Measurements from ENCODE around the gene PTPN3. TPM values are rescaled to one million over a fixed set of nuclear protein-coding genes. Genes with fewer than 3 reads are reported as not detected.
A peak's percentile ranks its signal among the peaks of the same experiment; 100 is the strongest.

PTPN3 gene
- total and polyA plus RNA-seq, 8 donors = 8.0 to 16.6 (median 13.6) TPM

DNA sequence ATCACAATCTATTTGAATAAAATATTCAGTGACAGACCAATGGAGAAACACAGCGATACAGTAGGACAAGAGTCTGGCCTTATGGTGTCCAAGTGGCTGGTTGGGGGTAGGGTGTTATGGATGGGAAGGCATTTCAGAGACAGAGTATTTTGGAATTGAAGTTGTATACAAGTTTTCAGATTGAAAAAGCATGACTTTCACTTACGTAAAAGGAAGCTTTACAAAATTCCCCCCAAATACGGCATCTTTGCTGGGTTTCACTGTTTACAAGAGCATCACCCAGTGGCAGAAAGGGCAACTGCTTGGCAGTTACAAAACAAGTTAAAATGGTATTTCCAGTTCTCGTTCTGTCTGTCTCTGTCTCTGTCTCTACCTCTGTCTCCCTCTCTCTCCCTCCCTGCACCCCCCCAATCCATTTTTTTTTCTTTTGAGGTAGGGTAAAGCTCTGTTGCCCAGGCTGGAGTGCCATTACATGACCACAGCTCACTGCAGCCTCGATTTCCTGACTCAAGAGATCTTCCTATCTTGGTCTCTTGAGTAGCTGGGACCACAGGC lies 86.2 kb downstream of the PTPN3 start:
- FAIRE-seq = no peak
- no peak for DNase-seq
- ATAC-seq = peak in 2 of 4 donors; percentile 51 to 64

DNA sequence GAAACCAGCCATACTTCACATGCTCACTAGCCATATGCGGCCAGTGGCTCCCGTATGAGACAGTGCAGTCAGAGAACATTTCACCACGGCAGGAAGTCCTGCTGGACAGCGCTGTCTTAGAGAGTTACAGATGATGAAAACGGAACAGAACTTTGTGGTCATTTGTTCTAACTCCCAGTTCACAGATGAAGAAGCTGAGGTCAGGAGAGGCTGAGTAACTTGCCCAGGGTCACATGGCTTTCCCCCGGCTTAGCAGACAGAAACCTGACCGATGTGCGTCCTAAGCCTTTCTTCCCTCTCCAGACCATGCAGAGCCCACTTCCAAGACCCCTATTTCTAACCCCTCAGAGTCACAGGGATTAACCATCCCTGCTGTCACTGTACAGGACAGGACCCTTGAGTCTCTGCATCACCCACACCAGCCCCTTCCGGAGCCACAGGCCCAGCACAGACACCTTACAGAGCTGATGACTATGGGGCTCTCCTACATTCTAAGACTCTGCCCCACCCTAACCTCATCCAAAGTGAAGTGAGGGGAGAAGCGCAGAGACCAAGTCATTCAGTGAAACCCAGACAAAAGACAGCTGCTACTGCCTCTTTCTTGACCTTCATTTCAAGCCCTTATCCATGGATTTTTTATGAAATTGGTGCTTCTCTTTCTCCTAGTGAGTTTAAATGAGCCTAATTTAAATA lies 86.9 kb downstream of the PTPN3 start:
- FAIRE-seq = no peak
- Histone ChIP-seq H3K4me3 (no peak overlapping the region), H3K36me3 (peaks cover 0 to 33% (median 8%) of the 10 kb centered on the region in 3 donors), H3K4me1 (no peaks in the 10 kb centered on the region), H3K9me3 (no peaks in the 10 kb centered on the region), H3K27ac (no peak overlapping the region), H3K27me3 (no peaks in the 10 kb centered on the region)
- DNase-seq = no peak
- TF ChIP-seq, protein P1, sequence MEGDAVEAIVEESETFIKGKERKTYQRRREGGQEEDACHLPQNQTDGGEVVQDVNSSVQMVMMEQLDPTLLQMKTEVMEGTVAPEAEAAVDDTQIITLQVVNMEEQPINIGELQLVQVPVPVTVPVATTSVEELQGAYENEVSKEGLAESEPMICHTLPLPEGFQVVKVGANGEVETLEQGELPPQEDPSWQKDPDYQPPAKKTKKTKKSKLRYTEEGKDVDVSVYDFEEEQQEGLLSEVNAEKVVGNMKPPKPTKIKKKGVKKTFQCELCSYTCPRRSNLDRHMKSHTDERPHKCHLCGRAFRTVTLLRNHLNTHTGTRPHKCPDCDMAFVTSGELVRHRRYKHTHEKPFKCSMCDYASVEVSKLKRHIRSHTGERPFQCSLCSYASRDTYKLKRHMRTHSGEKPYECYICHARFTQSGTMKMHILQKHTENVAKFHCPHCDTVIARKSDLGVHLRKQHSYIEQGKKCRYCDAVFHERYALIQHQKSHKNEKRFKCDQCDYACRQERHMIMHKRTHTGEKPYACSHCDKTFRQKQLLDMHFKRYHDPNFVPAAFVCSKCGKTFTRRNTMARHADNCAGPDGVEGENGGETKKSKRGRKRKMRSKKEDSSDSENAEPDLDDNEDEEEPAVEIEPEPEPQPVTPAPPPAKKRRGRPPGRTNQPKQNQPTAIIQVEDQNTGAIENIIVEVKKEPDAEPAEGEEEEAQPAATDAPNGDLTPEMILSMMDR (IDR thresholded peaks at IDR 0.05) = no peak
- 89 to 90% methylated on average over 10 of the region's 10 CpGs for WGBS, 2 donors
- ATAC-seq = no peak
- intact Hi-C loops (cut with DNase I) = no loop called here

More for the DNA sequence above, 86.2 kb downstream of the PTPN3 start:
- Histone ChIP-seq H3K4me1 (no peaks in the 10 kb centered on the region), H3K27me3 (no peaks in the 10 kb centered on the region), H3K27ac (no peak overlapping the region), H3K4me3 (no peak overlapping the region), H3K36me3 (peaks cover 0 to 29% (median 5%) of the 10 kb centered on the region in 3 donors), H3K9me3 (no peaks in the 10 kb centered on the region)
- TF ChIP-seq, protein P1 (IDR thresholded peaks at IDR 0.05) = peak in 2 of 4 donors; percentile 18 to 37
- intact Hi-C loops (cut with DNase I) = no loop called here
- WGBS, 2 donors = 73 to 79% methylated on average over 5 of the region's 5 CpGs

DNA sequence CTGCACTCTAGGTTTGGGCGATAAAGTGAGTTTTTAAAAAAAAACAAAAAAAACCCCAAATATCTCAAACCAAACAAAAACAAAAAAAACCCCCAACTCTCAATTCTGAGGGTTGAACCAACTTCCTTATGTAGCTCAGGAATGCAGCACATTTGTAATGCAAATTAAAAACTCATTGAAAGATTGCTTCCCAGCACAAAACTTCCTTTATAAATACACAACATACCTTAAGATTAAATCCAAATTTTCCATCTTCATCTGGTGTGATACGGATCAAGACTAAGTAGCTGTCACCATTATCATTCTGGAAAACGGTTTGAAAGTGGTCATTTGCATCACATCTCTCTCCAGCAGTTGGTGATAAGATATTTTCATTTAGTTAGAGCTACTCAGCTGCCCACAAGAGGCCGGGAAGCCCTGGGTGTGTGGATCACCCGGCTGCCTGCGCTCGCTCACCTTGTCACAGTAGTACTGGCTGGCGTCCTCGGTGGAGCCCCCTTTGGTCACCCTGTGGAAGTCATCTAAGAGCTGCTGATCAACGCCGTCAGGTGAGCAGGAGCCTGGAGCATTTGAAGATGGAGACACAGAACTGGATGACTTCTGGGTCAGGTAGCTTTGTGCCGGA lies 88.2 kb downstream of the PTPN3 start:
- peaks cover 0 to 44% (median 10%) of the 10 kb centered on the region in 3 donors for H3K36me3 ChIP-seq
- FAIRE-seq = no peak

DNA sequence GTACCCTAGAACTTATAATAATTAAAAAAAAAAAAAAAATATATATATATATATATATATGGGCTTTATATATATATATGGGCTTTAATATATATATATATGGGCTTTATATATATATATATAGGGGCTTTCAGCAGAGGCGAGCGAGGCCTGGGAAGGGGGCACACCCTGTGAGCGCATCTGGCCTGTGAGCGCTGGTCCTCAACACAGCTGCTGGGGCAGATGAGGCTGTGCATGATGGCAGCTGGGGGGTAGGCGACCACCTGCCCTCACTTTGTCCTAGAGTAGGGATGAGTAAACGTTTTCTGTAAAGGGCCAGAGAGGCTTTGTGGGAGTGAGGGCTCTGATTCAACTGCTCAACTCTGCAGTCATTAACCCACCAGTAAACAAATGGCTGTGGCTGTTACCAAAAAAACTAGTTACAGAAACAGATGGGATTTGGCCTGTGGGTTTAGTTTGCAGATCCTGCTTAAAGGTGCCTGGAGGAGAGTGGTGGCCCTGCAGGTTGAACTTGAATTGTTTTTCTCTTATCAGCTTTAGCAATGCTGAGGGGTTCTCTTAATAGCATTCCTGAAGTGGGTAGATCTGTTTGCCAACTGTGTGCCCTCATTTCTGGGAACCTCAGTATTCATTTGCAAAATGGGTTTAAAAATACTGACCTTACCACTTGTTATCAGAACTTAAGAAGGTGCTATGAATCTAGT lies 89.2 kb downstream of the PTPN3 start:
- Histone ChIP-seq H3K36me3 (peaks cover 0 to 54% (median 13%) of the 10 kb centered on the region in 3 donors), H3K4me1 (no peaks in the 10 kb centered on the region), H3K27ac (no peak overlapping the region), H3K9me3 (no peaks in the 10 kb centered on the region), H3K4me3 (no peak overlapping the region), H3K27me3 (no peaks in the 10 kb centered on the region)
- FAIRE-seq = no peak
- TF ChIP-seq, protein P1 (IDR thresholded peaks at IDR 0.05) = no peak
- DNase-seq = no peak
- intact Hi-C loops (cut with DNase I) = no loop called here
- 73 to 82% methylated on average over 6 of the region's 6 CpGs for WGBS, 2 donors
- ATAC-seq = no peak

More for the DNA sequence above, 88.2 kb downstream of the PTPN3 start:
- Histone ChIP-seq H3K9me3 (no peaks in the 10 kb centered on the region), H3K4me1 (no peaks in the 10 kb centered on the region), H3K4me3 (no peak overlapping the region), H3K27me3 (no peaks in the 10 kb centered on the region), H3K27ac (no peak overlapping the region)
- ATAC-seq = peak in 2 of 4 donors; percentile 48 to 51
- TF ChIP-seq, protein P1 (IDR thresholded peaks at IDR 0.05) = no peak
- DNase-seq = no peak
- intact Hi-C loops (cut with DNase I) = no loop called here
- 71 to 75% methylated on average over 12 of the region's 12 CpGs for WGBS, 2 donors
